Brain microvascular endothelial cell (primary cell): ENCODE results near the gene BBS7.

Experiments
- DNase-seq: peaks from one replicate; pipeline ENCODE4 v3.0.0-alpha.2; 2020
- H3K27ac ChIP-seq: fragments of 250-450 bp; sonication (Bioruptor Pico); 2 replicates; pipeline ENCODE4 v1.5.1; 2020; ENCODE audit warnings: mild to moderate bottlenecking, moderate library complexity
- H3K27me3 ChIP-seq: fragments of 250-450 bp; sonication (Bioruptor Pico); replicated peaks from 2 replicates; pipeline ENCODE4 v1.5.1; 2020; ENCODE audit warnings: mild to moderate bottlenecking
- H3K36me3 ChIP-seq: fragments of 250-450 bp; sonication (Bioruptor Pico); replicated peaks from 2 replicates; pipeline ENCODE4 v1.5.1; 2020; ENCODE audit warnings: mild to moderate bottlenecking
- H3K4me3 ChIP-seq: 2 replicates; pipeline ENCODE4 v1.5.1; 2011; ENCODE audit warnings: low read depth, mild to moderate bottlenecking, control low read depth, low read length, moderate library complexity
- CTCF ChIP-seq: IDR thresholded peaks from 2 replicates; pipeline ENCODE4 v1.5.1; 2011; ENCODE audit warnings: low read depth, mild to moderate bottlenecking, moderate library complexity, low read length, control low read depth, inconsistent platforms; ENCODE audit errors: missing control alignments
- in situ Hi-C: cut with HindIII; loops from 2 replicates; pipeline ENCODE4 v1.10.0; 2017; ENCODE audit warnings: low sequenced_read_pairs, low pct_ligation_motif_present

BBS7 gene

GRCh38 chr4:121818215-121818614 lies 52.1 kb downstream of the BBS7 start:
- no peaks in the 10 kb centered on the region for H3K27me3 ChIP-seq
- no peak for TF ChIP-seq CTCF
- H3K27ac ChIP-seq, result no peak overlapping the region
- no peak overlapping the region for H3K4me3 ChIP-seq
- in situ Hi-C loops, result no loop called here
- DNase-seq, result no peak
- peaks cover 18% of the 10 kb centered on the region for H3K36me3 ChIP-seq

- no peak for DNase-seq
- in situ Hi-C loops, result no loop called here
- H3K27ac ChIP-seq, result no peak overlapping the region
- no peaks in the 10 kb centered on the region for H3K27me3 ChIP-seq
- peaks cover 18% of the 10 kb centered on the region for H3K36me3 ChIP-seq
- TF ChIP-seq CTCF, result no peak
- H3K4me3 ChIP-seq, result no peak overlapping the region
Measured at GRCh38 chr4:121817701-121818100, 52.6 kb downstream of the BBS7 start.

GRCh38 chr4:121817006-121817405 lies 53.3 kb downstream of the BBS7 start:
- Histone ChIP-seq H3K4me3 (no peak overlapping the region), H3K36me3 (peaks cover 18% of the 10 kb centered on the region), H3K27me3 (no peaks in the 10 kb centered on the region), H3K27ac (no peak overlapping the region)
- no peak for TF ChIP-seq CTCF
- in situ Hi-C loops, result no loop called here
- no peak for DNase-seq

GRCh38 chr4:121814756-121815155 lies 55.5 kb downstream of the BBS7 start:
- in situ Hi-C loops, result no loop called here
- no peak for DNase-seq
- Histone ChIP-seq H3K27me3 (no peaks in the 10 kb centered on the region), H3K27ac (no peak overlapping the region), H3K4me3 (no peak overlapping the region), H3K36me3 (peaks cover 24% of the 10 kb centered on the region)
- no peak for TF ChIP-seq CTCF

GRCh38 chr4:121811122-121811521 lies 59.2 kb downstream of the BBS7 start:
- in situ Hi-C loops, result no loop called here
- no peak for DNase-seq
- peaks cover 15% of the 10 kb centered on the region for H3K36me3 ChIP-seq
- H3K27me3 ChIP-seq, result no peaks in the 10 kb centered on the region
- TF ChIP-seq CTCF, result no peak
- no peak overlapping the region for H3K4me3 ChIP-seq
- no peak overlapping the region for H3K27ac ChIP-seq

- H3K4me3 ChIP-seq, result no peak overlapping the region
- DNase-seq, result no peak
- peaks cover 22% of the 10 kb centered on the region for H3K36me3 ChIP-seq
- TF ChIP-seq CTCF, result no peak
- H3K27me3 ChIP-seq, result no peaks in the 10 kb centered on the region
- no peak overlapping the region for H3K27ac ChIP-seq
- in situ Hi-C loops, result no loop called here
Measured at GRCh38 chr4:121806411-121806810, 63.9 kb downstream of the BBS7 start.
